Measurements from ENCODE around the gene ITIH6. TPM values are rescaled to one million over a fixed set of nuclear protein-coding genes. Genes with fewer than 3 reads are reported as not detected.
A peak's percentile ranks its signal among the peaks of the same experiment; 100 is the strongest.

Gene ITIH6
- total RNA-seq, 1 donor from 2014 or later, result 0.13 TPM

DNA sequence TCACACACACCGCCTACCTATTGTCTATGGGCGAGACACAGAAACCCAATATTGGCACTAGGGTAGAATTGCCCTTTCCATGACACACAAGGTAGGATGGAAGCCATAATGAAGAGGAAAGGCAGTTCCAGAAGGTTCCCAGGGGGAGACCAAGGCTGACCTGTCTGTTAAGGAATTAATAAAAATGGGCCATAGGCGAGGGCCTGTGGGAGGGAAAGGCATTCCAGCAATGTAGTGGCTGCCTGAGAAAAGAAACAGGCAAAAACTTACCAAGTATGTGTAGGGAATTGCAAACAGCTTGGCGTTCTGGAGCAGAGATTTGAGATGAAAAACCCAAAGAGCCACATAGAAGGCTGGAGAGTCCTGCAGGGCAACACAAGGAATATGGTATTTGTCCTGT is 28.5 kb upstream of the ITIH6 start:
- Mint-ChIP-seq H3K4me1 (ENCODE audit: unreplicated experiment) (peaks cover 19% of the 10 kb centered on the region), H3K27ac (ENCODE audit: unreplicated experiment) (no peak overlapping the region), H3K27me3 (ENCODE audit: unreplicated experiment) (peaks cover 8% of the 10 kb centered on the region), H3K36me3 (ENCODE audit: low read depth, unreplicated experiment) (peaks cover 5% of the 10 kb centered on the region), H3K4me3 (ENCODE audit: unreplicated experiment) (no peak overlapping the region), H3K9me3 (ENCODE audit: unreplicated experiment) (no peaks in the 10 kb centered on the region)
- TF ChIP-seq, protein P1, sequence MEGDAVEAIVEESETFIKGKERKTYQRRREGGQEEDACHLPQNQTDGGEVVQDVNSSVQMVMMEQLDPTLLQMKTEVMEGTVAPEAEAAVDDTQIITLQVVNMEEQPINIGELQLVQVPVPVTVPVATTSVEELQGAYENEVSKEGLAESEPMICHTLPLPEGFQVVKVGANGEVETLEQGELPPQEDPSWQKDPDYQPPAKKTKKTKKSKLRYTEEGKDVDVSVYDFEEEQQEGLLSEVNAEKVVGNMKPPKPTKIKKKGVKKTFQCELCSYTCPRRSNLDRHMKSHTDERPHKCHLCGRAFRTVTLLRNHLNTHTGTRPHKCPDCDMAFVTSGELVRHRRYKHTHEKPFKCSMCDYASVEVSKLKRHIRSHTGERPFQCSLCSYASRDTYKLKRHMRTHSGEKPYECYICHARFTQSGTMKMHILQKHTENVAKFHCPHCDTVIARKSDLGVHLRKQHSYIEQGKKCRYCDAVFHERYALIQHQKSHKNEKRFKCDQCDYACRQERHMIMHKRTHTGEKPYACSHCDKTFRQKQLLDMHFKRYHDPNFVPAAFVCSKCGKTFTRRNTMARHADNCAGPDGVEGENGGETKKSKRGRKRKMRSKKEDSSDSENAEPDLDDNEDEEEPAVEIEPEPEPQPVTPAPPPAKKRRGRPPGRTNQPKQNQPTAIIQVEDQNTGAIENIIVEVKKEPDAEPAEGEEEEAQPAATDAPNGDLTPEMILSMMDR (IDR thresholded peaks at IDR 0.05; ENCODE audit: unreplicated experiment), result no peak
- no peak for DNase-seq (ENCODE audit: low spot score)

DNA sequence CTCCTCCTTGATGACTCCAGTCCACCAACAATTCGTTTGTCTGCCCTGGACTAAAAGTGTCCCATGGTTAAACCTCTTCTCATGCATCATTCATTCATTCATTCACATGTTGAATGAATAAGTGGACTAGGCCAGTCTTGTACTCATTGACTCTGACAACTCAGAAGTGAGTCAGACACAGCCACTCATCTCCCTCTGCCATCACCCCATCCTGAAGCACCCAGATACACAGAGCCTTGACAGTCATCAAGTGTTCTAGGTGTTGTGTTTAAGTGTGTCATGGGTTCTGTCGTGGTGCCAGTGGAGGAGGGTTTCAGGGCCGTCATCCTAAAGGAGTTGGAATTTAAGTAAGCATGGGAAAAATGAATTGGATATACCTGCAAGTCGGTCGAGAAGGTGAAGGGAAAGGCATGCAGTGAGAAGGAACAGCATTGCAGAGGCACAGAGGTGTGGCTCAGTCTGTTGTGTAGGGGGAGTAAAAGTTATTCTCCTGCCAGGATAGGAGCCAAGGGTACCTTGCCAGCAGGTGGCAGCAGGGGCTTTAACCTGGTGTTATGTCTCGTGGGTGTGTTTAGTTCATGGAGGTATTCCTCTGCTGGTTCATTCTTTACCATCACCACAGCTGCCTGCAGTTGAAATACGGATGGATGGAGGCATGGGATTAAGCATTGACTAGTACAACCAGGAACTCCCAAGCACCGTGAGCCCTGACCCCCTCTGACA is 27.8 kb upstream of the ITIH6 start:
- TF ChIP-seq, protein P1 (IDR thresholded peaks at IDR 0.05; ENCODE audit: unreplicated experiment), result no peak
- H3K4me3 Mint-ChIP-seq (ENCODE audit: unreplicated experiment), result no peak overlapping the region
- H3K36me3 Mint-ChIP-seq (ENCODE audit: low read depth, unreplicated experiment), result peaks cover 5% of the 10 kb centered on the region
- no peak overlapping the region for H3K27ac Mint-ChIP-seq (ENCODE audit: unreplicated experiment)
- no peaks in the 10 kb centered on the region for H3K9me3 Mint-ChIP-seq (ENCODE audit: unreplicated experiment)
- peaks cover 8% of the 10 kb centered on the region for H3K27me3 Mint-ChIP-seq (ENCODE audit: unreplicated experiment)
- peaks cover 19% of the 10 kb centered on the region for H3K4me1 Mint-ChIP-seq (ENCODE audit: unreplicated experiment)
- no peak for DNase-seq (ENCODE audit: low spot score)

- Mint-ChIP-seq H3K4me3 (ENCODE audit: unreplicated experiment) (no peak overlapping the region), H3K9me3 (ENCODE audit: unreplicated experiment) (no peaks in the 10 kb centered on the region), H3K27me3 (ENCODE audit: unreplicated experiment) (peaks cover 8% of the 10 kb centered on the region), H3K27ac (ENCODE audit: unreplicated experiment) (no peak overlapping the region), H3K36me3 (ENCODE audit: low read depth, unreplicated experiment) (peaks cover 5% of the 10 kb centered on the region), H3K4me1 (ENCODE audit: unreplicated experiment) (peaks cover 19% of the 10 kb centered on the region)
- DNase-seq (ENCODE audit: low spot score), result no peak
- TF ChIP-seq, protein P1 (IDR thresholded peaks at IDR 0.05; ENCODE audit: unreplicated experiment), result no peak
Measured at GRCh38 chrX:54824722-54825121, 26.7 kb upstream of the ITIH6 start.

DNA sequence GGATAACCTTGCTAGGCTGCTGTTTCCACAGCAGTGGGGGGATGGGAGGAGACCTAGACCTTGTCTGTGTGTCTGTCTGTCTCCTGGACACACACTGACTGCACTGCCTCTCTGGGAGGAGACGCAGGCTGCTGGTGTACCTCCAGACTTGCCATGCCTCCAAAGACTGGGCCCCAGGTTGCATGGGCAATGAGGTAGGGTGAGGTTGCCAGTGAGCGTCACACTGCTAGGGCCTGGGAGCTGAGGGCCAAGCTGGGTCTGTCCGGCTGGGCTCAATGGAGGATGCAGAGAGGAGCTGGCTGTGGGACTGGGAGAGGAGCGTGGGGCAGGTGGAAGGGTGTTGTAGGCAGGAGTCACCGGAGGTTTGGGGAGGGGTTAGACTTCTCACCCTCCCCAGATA is 26.1 kb upstream of the ITIH6 start:
- peak overlapping the region; percentile 91 for H3K27ac Mint-ChIP-seq (ENCODE audit: unreplicated experiment)
- no peaks in the 10 kb centered on the region for H3K9me3 Mint-ChIP-seq (ENCODE audit: unreplicated experiment)

DNA sequence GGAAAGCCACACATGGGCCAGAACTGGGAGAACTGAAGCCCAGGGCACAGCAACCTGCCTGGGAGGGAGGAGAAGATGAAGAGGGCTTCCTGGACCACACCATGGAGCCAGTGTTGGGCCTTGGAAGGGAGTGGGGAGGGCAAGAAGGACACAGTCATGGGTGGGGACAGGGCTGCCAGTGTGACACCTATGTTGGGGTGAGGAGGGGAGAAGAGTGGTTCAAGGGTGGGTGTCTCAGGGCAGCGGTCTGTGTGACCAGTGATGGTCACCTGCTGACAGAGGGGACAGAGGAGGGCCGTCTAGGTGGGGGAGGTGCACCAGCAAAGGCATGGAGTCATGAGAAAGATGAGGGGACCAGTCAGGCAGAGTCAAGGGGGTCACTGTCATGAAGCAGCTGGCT is 23.3 kb upstream of the ITIH6 start:
- H3K4me3 Mint-ChIP-seq (ENCODE audit: unreplicated experiment), result no peak overlapping the region
- H3K27ac Mint-ChIP-seq (ENCODE audit: unreplicated experiment), result peak overlapping the region; percentile 18
- TF ChIP-seq, protein P1 (IDR thresholded peaks at IDR 0.05; ENCODE audit: unreplicated experiment), result no peak
- H3K9me3 Mint-ChIP-seq (ENCODE audit: unreplicated experiment), result no peaks in the 10 kb centered on the region
- peaks cover 11% of the 10 kb centered on the region for H3K36me3 Mint-ChIP-seq (ENCODE audit: low read depth, unreplicated experiment)
- H3K4me1 Mint-ChIP-seq (ENCODE audit: unreplicated experiment), result peaks cover 33% of the 10 kb centered on the region
- no peak for DNase-seq (ENCODE audit: low spot score)
- H3K27me3 Mint-ChIP-seq (ENCODE audit: unreplicated experiment), result peaks cover 8% of the 10 kb centered on the region

More for the DNA sequence above, 26.1 kb upstream of the ITIH6 start:
- no peak for DNase-seq (ENCODE audit: low spot score)
- H3K4me1 Mint-ChIP-seq (ENCODE audit: unreplicated experiment), result peaks cover 19% of the 10 kb centered on the region
- TF ChIP-seq, protein P1 (IDR thresholded peaks at IDR 0.05; ENCODE audit: unreplicated experiment), result no peak
- no peak overlapping the region for H3K4me3 Mint-ChIP-seq (ENCODE audit: unreplicated experiment)
- H3K36me3 Mint-ChIP-seq (ENCODE audit: low read depth, unreplicated experiment), result peaks cover 5% of the 10 kb centered on the region
- peaks cover 8% of the 10 kb centered on the region for H3K27me3 Mint-ChIP-seq (ENCODE audit: unreplicated experiment)
